Measurements from ENCODE around the gene DNAJA3. TPM values are rescaled to one million over a fixed set of nuclear protein-coding genes. Genes with fewer than 3 reads are reported as not detected.

The DNAJA3 gene
- total RNA-seq, 1 experiment from 2014 or later, result 64.1 TPM

GRCh38 chr16:4426722-4427372 lies 1.2 kb downstream of the DNAJA3 start:
- Mint-ChIP-seq H3K36me3 (peaks cover 22% of the 10 kb centered on the region), H3K4me1 (peaks cover 18% of the 10 kb centered on the region), H3K4me3 (peak overlapping the region; percentile 95), H3K27ac (peak overlapping the region; percentile 91), H3K27me3 (ENCODE audit: low read depth) (no peaks in the 10 kb centered on the region), H3K9me3 (no peaks in the 10 kb centered on the region)
- TF ChIP-seq, protein P1, sequence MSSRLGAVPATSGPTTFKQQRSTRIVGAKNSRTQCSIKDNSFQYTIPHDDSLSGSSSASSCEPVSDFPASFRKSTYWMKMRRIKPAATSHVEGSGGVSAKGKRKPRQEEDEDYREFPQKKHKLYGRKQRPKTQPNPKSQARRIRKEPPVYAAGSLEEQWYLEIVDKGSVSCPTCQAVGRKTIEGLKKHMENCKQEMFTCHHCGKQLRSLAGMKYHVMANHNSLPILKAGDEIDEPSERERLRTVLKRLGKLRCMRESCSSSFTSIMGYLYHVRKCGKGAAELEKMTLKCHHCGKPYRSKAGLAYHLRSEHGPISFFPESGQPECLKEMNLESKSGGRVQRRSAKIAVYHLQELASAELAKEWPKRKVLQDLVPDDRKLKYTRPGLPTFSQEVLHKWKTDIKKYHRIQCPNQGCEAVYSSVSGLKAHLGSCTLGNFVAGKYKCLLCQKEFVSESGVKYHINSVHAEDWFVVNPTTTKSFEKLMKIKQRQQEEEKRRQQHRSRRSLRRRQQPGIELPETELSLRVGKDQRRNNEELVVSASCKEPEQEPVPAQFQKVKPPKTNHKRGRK (CRISPR knock-in tag; IDR thresholded peaks at IDR 0.05; ENCODE audit: borderline replicate concordance), result no peak
- TF ChIP-seq, protein P2, sequence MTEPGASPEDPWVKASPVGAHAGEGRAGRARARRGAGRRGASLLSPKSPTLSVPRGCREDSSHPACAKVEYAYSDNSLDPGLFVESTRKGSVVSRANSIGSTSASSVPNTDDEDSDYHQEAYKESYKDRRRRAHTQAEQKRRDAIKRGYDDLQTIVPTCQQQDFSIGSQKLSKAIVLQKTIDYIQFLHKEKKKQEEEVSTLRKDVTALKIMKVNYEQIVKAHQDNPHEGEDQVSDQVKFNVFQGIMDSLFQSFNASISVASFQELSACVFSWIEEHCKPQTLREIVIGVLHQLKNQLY (CRISPR knock-in tag; IDR thresholded peaks at IDR 0.05), result no peak
- no peak for TF ChIP-seq ZNF425 (CRISPR knock-in tag; conservative IDR thresholded peaks at IDR 0.05)
- no peak for TF ChIP-seq PRRX2 (CRISPR knock-in tag; IDR thresholded peaks at IDR 0.05)
- no peak for TF ChIP-seq ESRRA (CRISPR knock-in tag; IDR thresholded peaks at IDR 0.05; ENCODE audit: borderline replicate concordance)
- TF ChIP-seq, protein P3, sequence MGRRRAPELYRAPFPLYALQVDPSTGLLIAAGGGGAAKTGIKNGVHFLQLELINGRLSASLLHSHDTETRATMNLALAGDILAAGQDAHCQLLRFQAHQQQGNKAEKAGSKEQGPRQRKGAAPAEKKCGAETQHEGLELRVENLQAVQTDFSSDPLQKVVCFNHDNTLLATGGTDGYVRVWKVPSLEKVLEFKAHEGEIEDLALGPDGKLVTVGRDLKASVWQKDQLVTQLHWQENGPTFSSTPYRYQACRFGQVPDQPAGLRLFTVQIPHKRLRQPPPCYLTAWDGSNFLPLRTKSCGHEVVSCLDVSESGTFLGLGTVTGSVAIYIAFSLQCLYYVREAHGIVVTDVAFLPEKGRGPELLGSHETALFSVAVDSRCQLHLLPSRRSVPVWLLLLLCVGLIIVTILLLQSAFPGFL (CRISPR knock-in tag; IDR thresholded peaks at IDR 0.05; ENCODE audit: borderline replicate concordance), result no peak
- no peak for TF ChIP-seq ZBTB21 (CRISPR knock-in tag; IDR thresholded peaks at IDR 0.05; ENCODE audit: borderline replicate concordance)
- no peak for TF ChIP-seq CDX4 (CRISPR knock-in tag; IDR thresholded peaks at IDR 0.05; ENCODE audit: borderline replicate concordance)
- TF ChIP-seq AR (CRISPR knock-in tag; IDR thresholded peaks at IDR 0.05), result no peak
- TF ChIP-seq SOX15 (CRISPR knock-in tag; IDR thresholded peaks at IDR 0.05), result no peak
- TF ChIP-seq ZNF423 (CRISPR knock-in tag; IDR thresholded peaks at IDR 0.05), result no peak
- TF ChIP-seq TCF7 (CRISPR knock-in tag; IDR thresholded peaks at IDR 0.05; ENCODE audit: low read depth), result no peak
- ChIA-PET POLR2A (no interaction called here), CTCF (interaction anchor here (1.2 kb wide), 1 partner anchor 68 kb away, joined by 3 read pairs; no protein-coding TSS in a partner anchor)
- ATAC-seq (no peak), DNase-seq (ENCODE audit: low spot score) (no peak)

- ChIA-PET POLR2A (no interaction called here), CTCF (interaction anchor here (0.9 kb wide), 1 partner anchor 24 kb away, joined by 5 read pairs; no protein-coding TSS in a partner anchor)
- Mint-ChIP-seq H3K4me3 (no peak overlapping the region), H3K9me3 (no peaks in the 10 kb centered on the region), H3K27ac (no peak overlapping the region), H3K4me1 (peaks cover 18% of the 10 kb centered on the region), H3K36me3 (peaks cover 23% of the 10 kb centered on the region), H3K27me3 (ENCODE audit: low read depth) (no peaks in the 10 kb centered on the region)
- DNase-seq (ENCODE audit: low spot score), result no peak
- ATAC-seq, result no peak
- no peak for TF ChIP-seq CBFB (CRISPR knock-in tag; IDR thresholded peaks at IDR 0.05; ENCODE audit: low read depth)
- no peak for TF ChIP-seq MAX (CRISPR knock-in tag; IDR thresholded peaks at IDR 0.05)
- TF ChIP-seq FOXJ3 (CRISPR knock-in tag; IDR thresholded peaks at IDR 0.05; ENCODE audit: borderline replicate concordance), result no peak
- TF ChIP-seq ZNF121 (CRISPR knock-in tag; IDR thresholded peaks at IDR 0.05), result peak; percentile 43; the same call in 1 of the 2 replicates
- no peak for TF ChIP-seq ATF3 (CRISPR knock-in tag; conservative IDR thresholded peaks at IDR 0.05)
Measured at GRCh38 chr16:4428500-4428899, 2.8 kb downstream of the DNAJA3 start.
